ENCODE measurements around the gene TREM1. TPM values are rescaled to one million over a fixed set of nuclear protein-coding genes. Genes with fewer than 3 reads are reported as not detected.

Gene TREM1
- total RNA-seq, 4 donors from 2014 or later: 0.25 to 5.5 TPM; not detected in 2

- 64 to 79% methylated on average over 2 of the region's 2 CpGs for WGBS, 2 donors (ENCODE audit: low coverage in 1 of 2)
- H3K36me3 ChIP-seq: no peaks in the 10 kb centered on the region
- TF ChIP-seq POLR2AphosphoS5 (IDR thresholded peaks at IDR 0.05) (no peak), POLR2A (IDR thresholded peaks at IDR 0.05) (no peak), EP300 (IDR thresholded peaks at IDR 0.05) (no peak)
- TF ChIP-seq, protein P1, sequence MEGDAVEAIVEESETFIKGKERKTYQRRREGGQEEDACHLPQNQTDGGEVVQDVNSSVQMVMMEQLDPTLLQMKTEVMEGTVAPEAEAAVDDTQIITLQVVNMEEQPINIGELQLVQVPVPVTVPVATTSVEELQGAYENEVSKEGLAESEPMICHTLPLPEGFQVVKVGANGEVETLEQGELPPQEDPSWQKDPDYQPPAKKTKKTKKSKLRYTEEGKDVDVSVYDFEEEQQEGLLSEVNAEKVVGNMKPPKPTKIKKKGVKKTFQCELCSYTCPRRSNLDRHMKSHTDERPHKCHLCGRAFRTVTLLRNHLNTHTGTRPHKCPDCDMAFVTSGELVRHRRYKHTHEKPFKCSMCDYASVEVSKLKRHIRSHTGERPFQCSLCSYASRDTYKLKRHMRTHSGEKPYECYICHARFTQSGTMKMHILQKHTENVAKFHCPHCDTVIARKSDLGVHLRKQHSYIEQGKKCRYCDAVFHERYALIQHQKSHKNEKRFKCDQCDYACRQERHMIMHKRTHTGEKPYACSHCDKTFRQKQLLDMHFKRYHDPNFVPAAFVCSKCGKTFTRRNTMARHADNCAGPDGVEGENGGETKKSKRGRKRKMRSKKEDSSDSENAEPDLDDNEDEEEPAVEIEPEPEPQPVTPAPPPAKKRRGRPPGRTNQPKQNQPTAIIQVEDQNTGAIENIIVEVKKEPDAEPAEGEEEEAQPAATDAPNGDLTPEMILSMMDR (IDR thresholded peaks at IDR 0.05): no peak
- ATAC-seq: no peak
- no peak overlapping the region for H3K4me3 ChIP-seq
- H3K9me3 ChIP-seq: peaks cover 0 to 50% (median 0%) of the 10 kb centered on the region in 3 donors
- H3K27ac ChIP-seq: no peak overlapping the region
- no peaks in the 10 kb centered on the region for H3K27me3 ChIP-seq
- H3K4me1 ChIP-seq: peaks cover 0 to 1% (median 0%) of the 10 kb centered on the region in 3 donors
Observed at GRCh38 chr6:41262401-41262800, 24.1 kb downstream of the TREM1 start.

GRCh38 chr6:41258196-41258493, 28.3 kb downstream of the TREM1 start:
- no peak for ATAC-seq
- H3K9me3 ChIP-seq: peaks cover 0 to 41% (median 0%) of the 10 kb centered on the region in 3 donors
- no peak for TF ChIP-seq POLR2AphosphoS5 (IDR thresholded peaks at IDR 0.05)
- no peak for TF ChIP-seq POLR2A (IDR thresholded peaks at IDR 0.05)
- TF ChIP-seq, protein P1 (IDR thresholded peaks at IDR 0.05): no peak
- TF ChIP-seq EP300 (IDR thresholded peaks at IDR 0.05): no peak
- no peaks in the 10 kb centered on the region for H3K36me3 ChIP-seq
- peaks cover 0 to 9% (median 0%) of the 10 kb centered on the region in 3 donors for H3K4me1 ChIP-seq
- H3K27ac ChIP-seq: no peak overlapping the region
- H3K27me3 ChIP-seq: no peaks in the 10 kb centered on the region
- H3K4me3 ChIP-seq: no peak overlapping the region
- WGBS, 2 donors (ENCODE audit: low coverage in 1 of 2): no CpG with 5 or more reads among the region's 1 CpG

DNA sequence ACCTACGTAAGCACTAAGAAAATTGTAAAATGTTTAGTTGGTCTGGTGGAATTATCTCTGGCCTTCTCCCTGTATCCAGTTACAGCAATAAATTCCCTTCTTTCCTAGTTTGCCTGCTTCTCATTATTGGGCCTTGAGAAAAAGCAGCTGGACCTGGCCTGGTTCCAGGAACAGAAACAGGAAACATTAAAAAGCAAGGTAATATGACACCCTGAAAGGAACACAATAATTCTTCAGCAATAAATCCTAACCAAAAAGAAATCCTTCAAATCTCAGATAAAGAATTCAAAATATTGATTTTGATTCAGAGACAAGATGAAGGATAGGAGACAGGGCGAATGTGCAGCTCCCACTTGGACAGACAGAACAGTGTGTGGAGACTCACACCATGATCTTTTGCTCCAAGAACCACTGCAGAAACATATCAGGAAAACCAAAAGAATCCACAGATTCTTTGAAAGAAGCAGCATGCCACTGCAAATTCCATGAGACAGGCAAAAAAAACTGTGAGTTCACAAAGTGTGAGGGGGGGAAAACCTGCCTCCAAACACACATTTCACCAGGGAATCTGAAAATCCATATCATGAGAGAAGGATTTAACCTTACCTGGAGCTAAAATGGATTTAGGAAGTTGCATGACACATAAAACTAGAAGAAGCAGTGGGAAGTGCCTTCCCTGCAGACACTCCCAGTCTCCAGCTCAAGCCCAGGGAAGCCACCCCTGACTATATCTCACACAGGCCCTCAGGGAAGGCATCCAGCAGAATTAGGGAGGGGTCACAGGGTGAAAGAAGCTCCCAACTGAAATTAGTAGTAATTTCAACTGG, 28.9 kb downstream of the TREM1 start:
- ATAC-seq: no peak
- 11 to 25% methylated on average over 2 of the region's 2 CpGs for WGBS, 2 donors (ENCODE audit: low coverage in 1 of 2)
- no peak overlapping the region for H3K27ac ChIP-seq
- no peak overlapping the region for H3K4me3 ChIP-seq
- H3K27me3 ChIP-seq: no peaks in the 10 kb centered on the region
- TF ChIP-seq EP300 (IDR thresholded peaks at IDR 0.05): no peak
- TF ChIP-seq POLR2A (IDR thresholded peaks at IDR 0.05): no peak
- TF ChIP-seq, protein P1 (IDR thresholded peaks at IDR 0.05): no peak
- TF ChIP-seq POLR2AphosphoS5 (IDR thresholded peaks at IDR 0.05): peak; percentile 40
- peaks cover 0 to 35% (median 0%) of the 10 kb centered on the region in 3 donors for H3K9me3 ChIP-seq
- H3K36me3 ChIP-seq: no peaks in the 10 kb centered on the region
- peaks cover 0 to 9% (median 0%) of the 10 kb centered on the region in 3 donors for H3K4me1 ChIP-seq

- peaks cover 0 to 25% (median 0%) of the 10 kb centered on the region in 3 donors for H3K9me3 ChIP-seq
- H3K36me3 ChIP-seq: no peaks in the 10 kb centered on the region
- H3K27me3 ChIP-seq: peaks cover 8% of the 10 kb centered on the region
- H3K4me3 ChIP-seq: no peak overlapping the region
- H3K4me1 ChIP-seq: peaks cover 0 to 9% (median 0%) of the 10 kb centered on the region in 3 donors
- WGBS, 2 donors (ENCODE audit: low coverage in 1 of 2): 100% methylated on average over 1 of the region's 1 CpG
- H3K27ac ChIP-seq: no peak overlapping the region
- no peak for TF ChIP-seq POLR2A (IDR thresholded peaks at IDR 0.05)
- TF ChIP-seq, protein P1 (IDR thresholded peaks at IDR 0.05): no peak
- no peak for TF ChIP-seq EP300 (IDR thresholded peaks at IDR 0.05)
- TF ChIP-seq POLR2AphosphoS5 (IDR thresholded peaks at IDR 0.05): no peak
- ATAC-seq: no peak
Observed at GRCh38 chr6:41256383-41256782, 30.1 kb downstream of the TREM1 start.

Data from gastroesophageal sphincter (tissue), 4 donors.